HG02973 (cell line): ENCODE results near the gene RBM4B.
"Not testable (repeated sequence)": the region's sequence is repeated elsewhere in the genome, so short reads cannot be mapped to it uniquely, and the experiment has no call there.

Source experiments
- ATAC-seq: cut with Tn5 transposase; IDR thresholded peaks from one replicate; pipeline ENCODE4 v1.9.1; 2021; ENCODE audit warnings: moderate library complexity; ENCODE audit not compliant: unreplicated experiment

Gene RBM4B, protein sequence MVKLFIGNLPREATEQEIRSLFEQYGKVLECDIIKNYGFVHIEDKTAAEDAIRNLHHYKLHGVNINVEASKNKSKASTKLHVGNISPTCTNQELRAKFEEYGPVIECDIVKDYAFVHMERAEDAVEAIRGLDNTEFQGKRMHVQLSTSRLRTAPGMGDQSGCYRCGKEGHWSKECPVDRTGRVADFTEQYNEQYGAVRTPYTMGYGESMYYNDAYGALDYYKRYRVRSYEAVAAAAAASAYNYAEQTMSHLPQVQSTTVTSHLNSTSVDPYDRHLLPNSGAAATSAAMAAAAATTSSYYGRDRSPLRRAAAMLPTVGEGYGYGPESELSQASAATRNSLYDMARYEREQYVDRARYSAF

DNA sequence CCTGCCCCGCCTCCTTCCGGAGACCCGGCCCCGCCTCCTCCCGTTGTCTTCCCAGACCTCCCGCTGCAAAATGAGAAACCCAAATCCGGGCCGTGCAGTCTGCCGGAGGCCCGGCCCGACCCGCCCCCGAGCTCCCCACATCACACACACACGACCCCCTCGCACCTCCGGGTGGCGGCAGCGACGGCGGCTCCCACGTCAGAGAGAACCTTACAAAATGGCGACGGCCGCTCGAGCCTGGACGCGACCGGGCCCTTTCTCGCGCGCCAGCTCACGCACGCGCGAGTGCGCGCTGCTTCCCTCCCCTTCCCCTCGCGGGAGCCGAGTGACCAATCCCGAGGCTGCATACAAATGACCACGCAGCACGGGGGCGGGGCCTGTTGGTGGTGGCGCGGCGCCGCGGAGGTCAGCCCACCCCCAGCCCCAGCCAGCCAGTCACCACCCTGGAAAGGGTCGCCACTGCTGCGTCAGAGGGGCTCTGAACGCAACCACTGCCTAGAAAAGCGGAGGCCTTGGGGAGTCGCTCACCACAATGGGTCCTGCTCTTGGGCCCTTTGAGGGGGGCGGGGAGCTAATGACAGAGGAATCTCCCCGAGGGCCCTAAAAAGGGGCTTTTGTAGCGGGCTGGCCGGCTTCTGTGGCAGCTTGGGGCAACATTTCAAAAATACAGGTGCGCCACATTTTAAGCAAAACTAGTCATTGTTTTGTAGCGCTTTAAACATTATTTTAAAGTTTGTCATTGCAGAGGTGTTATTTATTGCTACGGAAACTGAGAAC, at the start of gene RBM4B:
RBM4B (minus strand) TSS at position 289 of the 777 bp plus-strand sequence. CDS start 808 bp downstream, outside the sequence.
- peak; percentile 85 for ATAC-seq

DNA sequence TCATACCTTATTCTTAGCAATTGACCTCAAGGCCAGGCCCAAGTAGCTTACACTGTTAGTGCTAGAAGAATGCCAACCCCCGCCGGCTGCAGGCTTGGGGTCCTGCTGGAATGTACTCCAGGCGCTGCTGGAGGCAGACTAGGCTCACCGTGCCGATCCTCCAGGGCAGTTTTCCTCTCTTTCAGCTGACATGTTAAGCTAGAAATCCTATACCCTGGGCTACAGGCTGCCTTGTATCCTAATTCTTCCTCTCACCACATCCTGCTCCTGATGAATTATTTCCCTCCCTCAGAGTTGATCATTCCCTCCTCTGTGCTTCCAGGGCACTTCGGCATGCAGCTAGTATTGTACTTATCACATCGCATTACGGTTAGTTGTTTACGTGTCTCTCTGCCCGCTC, 48.0 kb upstream of the RBM4B start:
- no peak for ATAC-seq

DNA sequence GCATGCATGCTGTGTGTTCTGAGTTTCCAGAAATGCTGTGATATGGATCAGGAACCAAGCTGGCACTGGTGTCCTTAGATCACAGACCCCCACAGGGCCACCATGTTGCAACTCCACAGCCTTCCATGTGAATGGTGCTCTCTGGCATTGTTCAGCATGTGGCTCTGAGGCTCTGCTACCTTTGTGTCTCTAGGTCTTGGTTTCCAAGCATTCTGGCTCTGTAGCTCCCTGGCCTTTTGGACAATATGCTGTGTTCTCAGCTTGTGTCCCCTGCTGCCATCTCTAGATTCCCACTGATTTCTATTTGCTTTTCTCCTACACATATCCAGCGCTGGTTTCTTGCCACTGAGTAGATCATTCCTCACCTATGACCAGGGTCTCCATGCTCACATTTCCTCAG, 47.4 kb upstream of the RBM4B start:
- no peak for ATAC-seq

DNA sequence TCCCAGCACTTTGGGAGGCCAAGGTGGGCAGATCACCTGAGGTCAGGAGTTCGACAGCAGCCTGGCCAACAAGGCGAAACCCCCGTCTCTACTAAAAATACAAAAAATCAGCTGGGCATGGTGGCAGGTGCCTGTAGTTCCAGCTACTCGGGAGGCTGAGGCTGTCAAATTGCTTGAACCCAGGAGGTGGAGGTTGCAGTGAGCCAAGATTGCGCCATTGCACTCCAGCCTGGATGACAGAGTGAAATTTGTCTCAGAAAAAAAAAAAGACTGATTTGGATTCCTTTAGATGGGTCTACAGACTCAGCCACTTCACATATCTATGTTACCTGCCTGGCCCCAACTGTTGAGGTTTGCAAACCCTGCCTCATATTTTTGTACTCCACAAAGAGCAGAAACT, 46.5 kb upstream of the RBM4B start:
- not testable (repeated sequence) for ATAC-seq

DNA sequence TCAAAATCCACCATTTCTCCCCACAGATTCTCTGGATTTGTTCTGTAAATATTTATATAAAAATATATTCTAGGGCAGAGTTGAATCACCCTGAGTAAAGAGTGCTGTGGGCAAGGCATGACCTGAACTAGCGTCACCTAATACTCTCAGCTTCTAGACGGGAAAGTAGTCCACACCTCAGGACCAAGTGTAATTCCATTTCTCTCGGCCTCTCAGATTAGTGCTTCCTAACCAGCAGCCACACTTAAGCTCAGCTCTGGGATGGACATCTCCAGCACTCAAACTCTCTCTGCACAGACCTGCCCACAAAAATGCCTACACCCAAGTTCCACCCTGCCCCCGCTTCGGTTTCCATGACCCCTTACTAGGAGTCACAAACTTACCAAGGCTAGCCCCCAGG, 46.0 kb upstream of the RBM4B start:
- ATAC-seq: no peak

DNA sequence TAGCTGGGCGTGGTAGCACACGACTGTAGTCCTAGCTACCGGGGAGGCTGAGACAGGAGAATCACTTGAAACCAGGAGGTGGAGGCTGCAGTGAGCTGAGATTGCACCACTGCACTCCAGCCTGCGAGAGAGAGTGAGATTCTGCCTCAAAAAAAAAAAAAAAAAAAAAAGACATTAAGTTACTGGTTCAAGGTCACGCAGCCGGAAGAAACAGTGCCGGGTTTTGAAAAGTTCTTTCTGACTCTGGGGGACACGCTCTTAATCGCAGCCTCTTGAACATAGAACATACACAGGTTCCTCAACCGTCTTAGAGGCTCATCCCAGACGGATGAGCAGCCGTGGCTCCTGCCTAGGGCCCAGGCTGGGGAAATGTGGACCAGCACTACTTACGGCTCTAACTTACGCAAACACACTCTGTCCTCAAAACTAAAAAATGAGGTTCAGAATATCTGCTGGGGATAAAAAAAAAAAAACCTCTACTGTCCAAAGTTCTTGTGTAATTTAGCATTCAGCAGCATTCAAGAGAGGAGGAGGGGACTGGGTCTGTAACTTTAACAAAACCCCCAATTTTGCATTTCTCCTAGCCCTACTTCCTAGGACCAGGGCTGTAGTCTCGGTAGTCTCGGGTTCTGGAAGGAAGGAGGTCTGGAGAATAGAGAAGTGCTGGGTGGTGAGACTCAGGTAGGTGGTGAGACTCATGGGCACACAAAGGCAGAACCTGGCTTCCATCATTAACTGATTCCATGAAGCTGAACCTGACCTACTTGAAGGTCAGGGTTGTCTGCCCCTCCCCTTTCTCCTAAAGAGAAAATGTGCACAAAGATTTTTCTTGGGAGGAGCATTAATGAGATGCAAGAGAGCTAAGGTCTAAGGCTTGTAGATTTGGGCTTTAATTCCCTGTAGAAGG, 45.3 kb upstream of the RBM4B start:
- no peak for ATAC-seq

DNA sequence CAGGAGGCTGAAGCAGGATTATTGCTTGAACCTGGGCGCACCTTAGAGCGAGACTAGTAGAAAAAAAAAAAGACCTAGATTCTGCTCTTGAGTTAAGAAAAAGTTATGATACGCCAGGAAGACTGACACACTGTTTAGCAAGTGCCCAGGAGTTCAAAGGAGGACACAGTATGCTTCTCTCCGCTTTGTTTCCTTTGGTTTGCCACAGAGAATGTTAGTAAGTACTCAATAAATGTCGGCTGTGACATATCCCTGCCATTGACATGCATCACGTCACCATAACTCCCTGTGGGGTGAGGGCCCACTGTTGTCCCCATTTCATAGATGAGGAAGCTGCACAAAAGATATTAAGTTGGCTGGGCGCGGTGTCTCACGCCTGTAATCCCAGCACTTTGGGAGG, 44.3 kb upstream of the RBM4B start:
- ATAC-seq: no peak

DNA sequence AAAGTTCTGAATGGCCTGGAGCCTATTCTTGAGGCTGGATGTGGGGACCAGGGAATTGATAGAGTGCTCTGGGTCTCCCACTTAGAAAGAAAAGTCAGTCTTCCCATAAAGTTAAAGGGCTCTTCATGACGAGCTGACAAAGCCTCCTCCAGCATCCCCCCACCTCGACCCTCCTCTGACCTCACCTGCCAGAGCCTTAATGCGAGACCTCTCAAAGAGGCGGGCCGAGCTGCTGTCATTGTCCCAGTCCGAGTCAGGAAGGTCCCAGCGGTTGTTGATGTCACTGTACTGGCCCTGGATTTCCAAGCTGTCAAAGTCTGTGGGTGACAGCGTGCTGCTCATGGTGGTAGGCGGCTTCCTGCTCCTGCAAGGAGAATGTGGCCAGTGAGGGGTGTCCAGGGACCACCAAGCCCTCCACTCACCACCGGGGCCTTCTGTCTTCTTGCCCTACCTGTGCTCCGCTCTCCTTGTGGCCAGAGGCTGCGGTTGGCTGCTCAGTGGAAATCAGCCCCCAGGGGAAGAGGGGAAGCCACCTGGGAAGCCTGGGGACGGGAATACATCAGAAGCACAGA, 43.3 kb upstream of the RBM4B start:
- ATAC-seq: no peak

DNA sequence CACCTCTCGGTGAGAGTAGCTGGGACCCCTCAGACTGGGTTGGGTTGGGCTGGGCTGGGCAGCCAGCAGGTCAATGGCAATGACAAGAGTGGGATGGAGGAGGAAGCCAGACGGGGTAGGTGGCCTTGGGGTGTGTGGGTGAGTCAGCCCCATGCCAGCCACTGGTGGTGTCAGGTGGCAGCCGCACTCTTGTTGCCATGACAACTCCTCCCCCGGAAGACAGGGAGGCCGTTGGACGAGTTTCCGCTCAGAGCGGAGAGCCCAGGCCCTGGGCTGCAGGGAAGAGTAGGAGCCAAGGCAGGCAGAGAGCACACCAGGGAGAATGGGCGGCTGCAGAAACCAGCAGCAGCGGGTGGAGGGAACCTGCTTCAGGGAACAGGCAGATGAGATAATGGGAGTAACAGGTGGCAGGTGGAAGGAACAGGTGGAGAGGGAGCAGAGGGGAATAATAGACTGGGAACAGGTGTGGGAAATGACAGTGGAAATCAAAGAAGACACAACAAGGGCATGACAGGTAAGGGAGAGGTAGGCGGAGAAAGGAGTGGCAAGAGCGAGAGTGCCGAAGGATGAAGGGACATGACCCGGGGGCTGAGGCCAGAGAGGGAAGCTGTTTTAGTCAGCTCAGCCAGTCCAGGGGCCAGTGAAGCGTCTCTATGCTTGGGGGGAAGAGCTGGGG, 42.7 kb upstream of the RBM4B start:
- no peak for ATAC-seq

DNA sequence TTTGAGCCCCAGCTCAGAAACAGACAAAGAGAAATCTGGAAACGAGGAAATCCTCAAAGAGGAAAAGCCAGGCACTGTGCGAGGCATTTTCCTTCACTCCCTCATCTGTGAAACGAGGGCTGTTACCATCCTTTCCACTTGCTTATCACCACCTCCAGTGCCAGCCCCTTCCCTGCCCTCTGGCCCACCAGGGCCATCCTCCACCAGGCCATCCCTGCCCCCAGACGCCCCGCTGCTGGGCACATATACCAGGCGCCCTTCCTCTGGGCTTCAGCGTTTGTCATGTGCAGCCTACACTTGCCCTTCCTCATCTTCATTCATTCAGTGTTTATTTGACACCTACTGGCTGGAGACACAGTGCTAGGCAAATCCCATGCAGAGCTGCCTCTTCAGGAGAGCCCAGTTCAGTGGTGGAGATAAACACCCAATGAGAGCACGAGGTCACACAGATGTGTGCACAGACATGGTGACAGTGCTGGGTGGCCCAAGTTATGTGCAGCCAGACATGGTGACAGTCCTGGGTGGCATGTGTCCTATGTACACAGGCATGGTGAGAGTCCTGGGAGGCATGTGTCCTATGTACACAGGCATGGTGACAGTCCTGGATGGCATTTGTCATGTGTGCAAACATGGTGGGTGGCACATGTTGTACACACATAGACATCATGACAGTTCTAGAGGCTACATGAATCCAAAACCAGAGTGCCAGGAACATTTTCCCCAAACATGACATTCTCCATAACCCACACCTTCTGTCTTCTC, 41.6 kb upstream of the RBM4B start:
- no peak for ATAC-seq

DNA sequence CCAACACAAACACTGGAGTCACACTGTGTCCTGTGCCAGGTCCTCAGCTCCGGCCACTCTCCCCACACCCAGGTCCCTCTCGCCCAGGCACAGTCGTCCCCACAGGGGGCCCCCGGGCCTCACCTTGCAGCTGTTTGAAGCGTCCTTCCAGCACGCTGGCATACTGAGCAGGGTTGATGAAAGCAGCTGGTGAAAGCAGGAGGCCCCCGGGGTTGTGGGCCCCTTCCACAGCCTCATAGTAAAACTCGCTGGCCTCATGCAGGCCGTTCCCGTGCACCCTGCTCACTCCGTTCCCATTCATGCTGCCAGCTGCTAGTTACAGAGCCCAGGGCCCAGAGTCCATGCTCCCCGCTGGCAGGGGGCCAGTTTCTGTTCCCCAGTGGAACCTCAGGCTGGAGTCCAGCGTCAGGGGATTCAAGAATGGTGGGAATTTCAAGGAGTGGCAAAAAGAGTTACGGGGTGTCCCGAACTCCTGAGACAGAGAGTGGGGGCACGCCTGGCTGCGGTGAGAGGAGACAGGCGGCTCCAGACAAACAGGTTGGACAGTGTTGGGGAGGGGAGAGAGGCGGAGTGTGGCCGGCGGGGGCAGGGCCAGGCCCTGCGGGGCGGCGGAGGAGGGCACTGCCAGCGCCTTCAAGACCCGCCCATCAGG, 40.8 kb upstream of the RBM4B start:
- ATAC-seq: no peak

DNA sequence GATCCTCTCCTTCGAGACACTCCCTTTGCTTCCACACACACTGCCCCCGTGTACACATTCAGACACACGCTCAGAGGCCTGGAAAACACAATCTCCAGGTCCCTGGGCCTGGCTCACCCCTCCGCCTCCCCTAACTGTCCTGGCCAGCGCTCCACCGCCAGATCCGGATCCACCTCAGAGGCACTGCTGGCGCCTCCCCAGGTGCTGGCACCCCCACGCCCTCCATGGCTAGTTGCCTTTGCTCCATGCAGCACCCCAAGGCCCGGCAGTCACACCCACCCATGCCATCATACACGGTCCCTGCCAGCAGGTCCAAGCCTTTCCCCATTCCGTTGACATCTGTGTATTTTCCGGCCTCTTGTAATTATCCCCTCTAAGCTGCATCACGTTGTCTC, 40.2 kb upstream of the RBM4B start:
- ATAC-seq: no peak

DNA sequence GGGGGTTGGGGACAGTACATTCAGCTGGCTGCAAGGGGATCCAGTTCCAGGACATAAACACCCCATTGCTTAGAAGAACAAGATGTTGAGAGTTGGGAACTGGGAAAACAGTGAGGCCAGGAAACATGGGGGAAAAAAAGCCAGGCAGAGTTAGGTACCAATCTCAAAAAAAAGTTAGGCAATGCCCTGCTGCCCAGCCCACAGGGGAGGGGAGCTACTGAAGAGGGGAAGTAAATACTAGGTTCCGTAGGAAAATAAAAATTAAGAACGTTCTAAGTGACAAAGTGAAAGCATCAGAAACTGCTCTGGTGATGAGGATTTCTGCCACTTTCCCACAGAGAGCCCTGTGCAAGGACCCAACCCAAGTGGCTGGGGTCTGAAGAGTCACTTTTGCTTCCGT, 39.3 kb upstream of the RBM4B start:
- no peak for ATAC-seq

DNA sequence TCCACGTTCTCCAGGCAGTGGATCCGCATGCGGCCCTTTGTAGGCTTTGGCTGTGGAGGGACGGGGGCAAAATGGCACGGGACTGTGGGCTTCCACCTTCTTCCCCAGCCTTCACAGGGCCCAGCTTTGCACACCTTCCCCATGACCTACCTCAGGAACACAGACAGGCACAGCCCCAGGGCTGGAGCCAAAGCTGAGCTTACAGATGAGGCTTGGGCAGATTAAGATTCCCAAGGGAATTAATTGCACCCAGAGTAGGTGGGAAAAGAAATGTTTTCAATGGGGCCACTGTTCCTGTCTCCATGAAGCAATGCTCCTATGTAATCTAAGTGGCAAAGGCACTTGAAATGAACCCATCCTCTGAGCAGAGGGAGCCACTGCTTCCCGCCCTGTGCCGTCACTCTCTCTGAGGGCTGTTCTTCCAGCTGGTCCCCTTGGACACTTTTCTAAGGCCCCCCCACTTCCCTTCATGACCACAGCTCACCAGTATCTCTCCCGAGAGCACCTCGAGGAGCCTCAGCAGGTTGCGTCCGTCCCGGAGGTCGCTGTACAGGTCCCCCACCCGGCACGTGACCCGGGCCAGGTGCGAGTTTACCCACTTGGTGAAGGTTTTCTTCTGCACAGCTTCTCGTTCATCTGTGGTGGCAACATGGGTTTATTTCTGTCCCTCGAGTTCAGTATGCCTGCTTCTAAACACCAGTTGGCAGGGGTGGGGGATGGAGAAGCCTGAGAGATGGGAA, 37.8 kb upstream of the RBM4B start:
- no peak for ATAC-seq

DNA sequence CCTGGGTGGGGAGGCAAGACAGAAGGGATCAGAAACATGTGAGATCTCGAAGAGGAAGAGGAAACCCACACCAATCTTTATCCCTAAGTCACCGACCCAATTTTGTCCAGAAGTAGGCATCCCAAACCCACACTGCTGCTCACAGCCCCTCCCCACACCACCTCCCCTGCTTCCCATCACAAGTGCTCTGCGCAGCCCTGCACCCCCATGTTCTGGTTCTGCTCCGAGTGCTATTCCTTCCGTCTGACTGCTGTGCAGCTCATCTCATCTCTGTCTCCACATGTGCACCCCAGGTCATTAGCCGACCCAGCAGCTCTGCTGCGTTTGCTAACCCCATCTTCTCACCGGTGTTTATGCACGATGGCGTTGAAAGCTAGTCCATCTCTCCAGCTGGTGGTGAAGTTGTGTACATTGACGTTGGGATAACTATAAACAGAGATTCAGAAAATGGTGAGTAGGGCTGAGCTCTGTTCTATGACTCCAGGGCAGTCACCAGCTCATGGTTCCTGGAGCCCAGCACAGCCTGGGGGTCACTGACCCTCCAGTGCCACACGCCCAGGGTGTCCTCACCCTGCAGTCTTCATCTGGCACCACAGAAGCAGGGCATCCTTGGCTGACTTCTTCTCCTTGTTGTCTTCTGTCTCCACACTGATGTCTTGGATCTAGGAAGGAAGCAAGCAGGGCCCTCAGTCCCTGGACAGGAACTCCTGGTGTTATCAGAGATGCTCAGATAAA, 36.2 kb upstream of the RBM4B start:
- no peak for ATAC-seq

DNA sequence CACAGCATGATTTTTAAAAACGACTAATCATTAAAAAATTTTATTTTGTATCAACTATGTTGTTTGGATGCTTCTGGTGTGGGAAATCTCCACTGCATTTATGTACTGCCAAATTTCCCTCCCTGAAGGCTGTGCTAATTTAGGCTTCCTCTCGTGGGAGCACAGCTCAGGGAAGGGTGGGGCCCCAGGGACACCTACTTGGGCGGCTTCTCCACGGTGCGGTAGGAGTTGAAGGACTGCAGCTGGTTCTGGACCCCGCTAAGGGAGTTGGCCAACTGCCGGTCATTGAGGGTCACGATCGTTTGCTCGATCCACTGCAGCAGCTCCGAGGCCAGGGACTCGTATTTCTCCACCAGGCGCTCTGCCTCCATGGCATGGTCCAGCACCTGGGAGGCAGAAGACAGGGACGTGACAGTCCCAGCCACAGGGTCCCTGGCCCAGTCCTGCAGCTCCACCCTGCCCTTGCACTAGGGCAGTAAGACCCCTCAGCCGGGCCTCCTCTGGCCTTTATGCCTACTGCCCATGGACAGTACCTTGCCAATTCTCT, 32.8 kb upstream of the RBM4B start:
- no peak for ATAC-seq

DNA sequence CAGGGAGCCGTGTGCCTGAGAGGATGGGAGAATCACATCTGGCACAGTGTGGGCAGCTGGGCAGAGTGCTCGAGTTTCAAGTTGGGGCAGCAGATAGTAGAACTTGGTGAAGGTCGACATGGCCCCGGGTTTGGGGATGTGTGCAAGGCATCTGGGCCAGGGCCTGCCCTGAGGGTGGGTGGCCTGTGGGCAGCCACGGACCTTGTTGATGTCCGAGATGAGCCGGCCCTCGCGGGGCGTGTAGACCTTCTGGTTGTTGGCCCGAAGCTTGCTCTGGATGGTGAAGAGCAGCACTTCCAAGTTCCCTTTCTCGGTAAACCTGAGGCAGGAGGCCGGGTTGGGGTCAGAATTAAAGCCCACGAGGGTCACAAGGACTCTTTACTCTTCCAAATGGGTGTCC, 31.0 kb upstream of the RBM4B start:
- ATAC-seq: no peak

DNA sequence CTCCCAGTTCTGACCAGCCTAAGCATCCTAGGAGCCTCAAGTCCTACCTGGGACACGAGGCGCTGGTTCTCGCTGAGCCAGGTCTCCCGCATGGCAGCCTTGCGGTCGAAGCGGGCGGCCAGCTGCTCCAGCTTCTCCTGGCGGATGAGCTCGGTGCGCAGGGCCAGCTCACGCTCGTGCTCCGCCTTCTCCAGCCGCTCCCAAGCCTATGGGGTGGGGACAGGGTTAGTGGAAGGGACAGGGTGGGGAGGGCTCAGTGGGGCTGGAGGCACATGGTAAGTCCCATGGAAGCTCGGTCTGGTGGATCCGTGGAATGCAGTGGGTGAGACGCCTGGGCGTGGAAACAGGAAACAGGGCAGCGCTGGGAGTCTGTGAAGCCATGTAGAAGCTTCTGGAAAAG, 30.4 kb upstream of the RBM4B start:
- no peak for ATAC-seq
